GM21825 (cell line): ENCODE results near the gene HYI.

ENCODE experiments used
- ATAC-seq: cut with Tn5 transposase; IDR thresholded peaks from one replicate; pipeline ENCODE4 v1.9.1; 2021; ENCODE audit warnings: mild to moderate bottlenecking, moderate library complexity; ENCODE audit not compliant: unreplicated experiment

The HYI gene

GRCh38 chr1:43405219-43405875, 48.4 kb downstream of the HYI start:
- ATAC-seq = no peak

GRCh38 chr1:43404353-43404752, 49.4 kb downstream of the HYI start:
- no peak for ATAC-seq

DNA sequence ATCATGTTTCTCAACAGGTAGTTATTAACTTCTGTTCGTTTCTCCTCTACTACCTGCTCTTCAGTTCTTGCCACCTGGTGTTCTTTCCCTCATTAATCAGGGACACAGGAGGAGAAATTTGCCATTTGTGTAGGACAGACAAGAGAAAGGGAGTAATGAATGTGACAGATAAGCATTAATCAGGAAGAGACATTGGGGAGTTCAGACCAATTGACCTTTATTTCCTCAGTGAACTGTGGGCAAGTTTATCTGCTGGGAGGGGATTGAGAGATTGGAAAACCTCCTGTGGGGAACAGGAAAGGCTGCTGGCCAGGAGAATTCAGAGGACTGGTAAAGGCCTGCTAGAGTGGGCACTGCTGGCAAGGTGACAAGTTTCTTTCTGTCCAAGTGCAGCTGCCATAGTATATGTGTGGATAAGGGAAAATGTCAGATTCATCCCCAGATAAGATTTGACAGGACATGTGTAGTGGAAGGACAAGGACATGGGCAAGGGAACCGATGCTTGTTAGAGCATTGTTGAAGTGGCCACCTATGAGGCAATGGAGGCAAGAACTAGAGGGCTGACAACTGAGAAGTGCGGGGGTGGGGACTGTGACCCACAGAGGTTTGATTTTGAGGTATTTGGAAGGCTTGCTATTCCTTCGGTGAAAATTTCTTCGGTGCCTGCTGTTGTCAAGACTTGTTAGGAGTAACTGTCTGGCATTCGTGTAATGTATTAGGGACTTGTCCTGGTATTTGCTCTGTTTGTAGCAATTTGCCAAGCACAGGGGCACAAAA, 51.5 kb downstream of the HYI start:
- no peak for ATAC-seq
